GM21526 (cell line): ENCODE measurements around the gene RPL32.

ENCODE experiments used
- ATAC-seq: cut with Tn5 transposase; IDR thresholded peaks from one replicate; pipeline ENCODE4 v1.9.1; 2021; ENCODE audit warnings: moderate library complexity; ENCODE audit not compliant: unreplicated experiment, low FRiP score

The RPL32 gene

GRCh38 chr3:12833222-12834161 is 7.9 kb downstream of the RPL32 start:
- no peak for ATAC-seq

- ATAC-seq, result no peak
Measured at GRCh38 chr3:12832350-12833221, 8.8 kb downstream of the RPL32 start.

GRCh38 chr3:12831301-12831866 is 10.0 kb downstream of the RPL32 start:
- no peak for ATAC-seq

GRCh38 chr3:12830785-12831156 is 10.6 kb downstream of the RPL32 start:
- ATAC-seq, result no peak

- ATAC-seq, result no peak
Measured at GRCh38 chr3:12829886-12830784, 11.2 kb downstream of the RPL32 start.

- no peak for ATAC-seq
Measured at GRCh38 chr3:12829404-12829803, 12.0 kb downstream of the RPL32 start.

GRCh38 chr3:12828751-12829150 is 12.6 kb downstream of the RPL32 start:
- no peak for ATAC-seq

GRCh38 chr3:12825156-12825555 is 16.2 kb downstream of the RPL32 start:
- ATAC-seq, result no peak

GRCh38 chr3:12824299-12824698 is 17.1 kb downstream of the RPL32 start:
- ATAC-seq, result no peak

- no peak for ATAC-seq
Measured at GRCh38 chr3:12822725-12823373, 18.5 kb downstream of the RPL32 start.

- ATAC-seq, result no peak
Measured at GRCh38 chr3:12818773-12819172, 22.6 kb downstream of the RPL32 start.

- no peak for ATAC-seq
Measured at GRCh38 chr3:12818273-12818672, 23.1 kb downstream of the RPL32 start.

GRCh38 chr3:12817343-12817710 is 24.0 kb downstream of the RPL32 start:
- no peak for ATAC-seq

GRCh38 chr3:12816521-12817342 is 24.6 kb downstream of the RPL32 start:
- ATAC-seq, result no peak

- ATAC-seq, result no peak
Measured at GRCh38 chr3:12815719-12816118, 25.6 kb downstream of the RPL32 start.

- no peak for ATAC-seq
Measured at GRCh38 chr3:12815078-12815477, 26.3 kb downstream of the RPL32 start.

GRCh38 chr3:12813967-12814366 is 27.4 kb downstream of the RPL32 start:
- ATAC-seq, result no peak

- no peak for ATAC-seq
Measured at GRCh38 chr3:12812812-12813211, 28.6 kb downstream of the RPL32 start.

- ATAC-seq, result no peak
Measured at GRCh38 chr3:12810961-12811360, 30.4 kb downstream of the RPL32 start.
